ENCODE measurements around the gene NCAM1. TPM values are rescaled to one million over a fixed set of nuclear protein-coding genes. Genes with fewer than 3 reads are reported as not detected.

Gene NCAM1
- total and polyA plus RNA-seq, 2 experiments from 2014 or later = 0.76 to 1.6 TPM

GRCh38 chr11:112946866-112947265 is 14.4 kb upstream of the NCAM1 start:
- no peak overlapping the region for H3K27ac ChIP-seq (ENCODE audit: low read depth)
- no peaks in the 10 kb centered on the region for H3F3A ChIP-seq (replicated peaks; ENCODE audit: low read depth)
- no peaks in the 10 kb centered on the region for H3K27me3 ChIP-seq (ENCODE audit: insufficient read depth)
- Mint-ChIP-seq H3K4me3 (no peak overlapping the region), H3K27me3 (ENCODE audit: insufficient read depth, low read depth, poor library complexity) (no peaks in the 10 kb centered on the region), H3K36me3 (ENCODE audit: low read depth) (no peaks in the 10 kb centered on the region), H3K9me3 (no peaks in the 10 kb centered on the region), H3K27ac (no peak overlapping the region), H3K4me1 (peaks cover 11% of the 10 kb centered on the region)
- no peak overlapping the region for H3K4me2 ChIP-seq
- no peak overlapping the region; the same call in 1 of the 2 replicates for H2AFZ ChIP-seq
- ATAC-seq = no peak
- no peak for DNase-seq (ENCODE audit: low spot score)
- H3K4me1 ChIP-seq (ENCODE audit: insufficient read depth) = no peaks in the 10 kb centered on the region; the same call in 1 of the 2 replicates
- no peak overlapping the region for H3K4me3 ChIP-seq
- no peaks in the 10 kb centered on the region for H3K79me2 ChIP-seq (replicated peaks; ENCODE audit: insufficient read depth)
- H3K36me3 ChIP-seq (ENCODE audit: insufficient read depth) = no peaks in the 10 kb centered on the region
- H3K9me2 ChIP-seq (ENCODE audit: insufficient read depth) = peaks cover 6% of the 10 kb centered on the region; the same call in 1 of the 2 replicates
- TF ChIP-seq, protein P1, sequence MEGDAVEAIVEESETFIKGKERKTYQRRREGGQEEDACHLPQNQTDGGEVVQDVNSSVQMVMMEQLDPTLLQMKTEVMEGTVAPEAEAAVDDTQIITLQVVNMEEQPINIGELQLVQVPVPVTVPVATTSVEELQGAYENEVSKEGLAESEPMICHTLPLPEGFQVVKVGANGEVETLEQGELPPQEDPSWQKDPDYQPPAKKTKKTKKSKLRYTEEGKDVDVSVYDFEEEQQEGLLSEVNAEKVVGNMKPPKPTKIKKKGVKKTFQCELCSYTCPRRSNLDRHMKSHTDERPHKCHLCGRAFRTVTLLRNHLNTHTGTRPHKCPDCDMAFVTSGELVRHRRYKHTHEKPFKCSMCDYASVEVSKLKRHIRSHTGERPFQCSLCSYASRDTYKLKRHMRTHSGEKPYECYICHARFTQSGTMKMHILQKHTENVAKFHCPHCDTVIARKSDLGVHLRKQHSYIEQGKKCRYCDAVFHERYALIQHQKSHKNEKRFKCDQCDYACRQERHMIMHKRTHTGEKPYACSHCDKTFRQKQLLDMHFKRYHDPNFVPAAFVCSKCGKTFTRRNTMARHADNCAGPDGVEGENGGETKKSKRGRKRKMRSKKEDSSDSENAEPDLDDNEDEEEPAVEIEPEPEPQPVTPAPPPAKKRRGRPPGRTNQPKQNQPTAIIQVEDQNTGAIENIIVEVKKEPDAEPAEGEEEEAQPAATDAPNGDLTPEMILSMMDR (conservative IDR thresholded peaks at IDR 0.05; ENCODE audit: low read depth in 2 of 2) = no peak
- TF ChIP-seq STAT1 (IDR thresholded peaks at IDR 0.05; ENCODE audit: unreplicated experiment) (no peak), ZNF331 (CRISPR knock-in tag; IDR thresholded peaks at IDR 0.05; ENCODE audit: low read depth) (no peak), POLR2AphosphoS5 (IDR thresholded peaks at IDR 0.05; ENCODE audit: low read depth) (no peak), EZH2 (IDR thresholded peaks at IDR 0.05; ENCODE audit: low read depth, unreplicated experiment) (no peak), CREB1 (CRISPR knock-in tag; IDR thresholded peaks at IDR 0.05; ENCODE audit: low read depth) (no peak), ZNF114 (CRISPR knock-in tag; IDR thresholded peaks at IDR 0.05) (no peak)
- TF ChIP-seq, protein P2, sequence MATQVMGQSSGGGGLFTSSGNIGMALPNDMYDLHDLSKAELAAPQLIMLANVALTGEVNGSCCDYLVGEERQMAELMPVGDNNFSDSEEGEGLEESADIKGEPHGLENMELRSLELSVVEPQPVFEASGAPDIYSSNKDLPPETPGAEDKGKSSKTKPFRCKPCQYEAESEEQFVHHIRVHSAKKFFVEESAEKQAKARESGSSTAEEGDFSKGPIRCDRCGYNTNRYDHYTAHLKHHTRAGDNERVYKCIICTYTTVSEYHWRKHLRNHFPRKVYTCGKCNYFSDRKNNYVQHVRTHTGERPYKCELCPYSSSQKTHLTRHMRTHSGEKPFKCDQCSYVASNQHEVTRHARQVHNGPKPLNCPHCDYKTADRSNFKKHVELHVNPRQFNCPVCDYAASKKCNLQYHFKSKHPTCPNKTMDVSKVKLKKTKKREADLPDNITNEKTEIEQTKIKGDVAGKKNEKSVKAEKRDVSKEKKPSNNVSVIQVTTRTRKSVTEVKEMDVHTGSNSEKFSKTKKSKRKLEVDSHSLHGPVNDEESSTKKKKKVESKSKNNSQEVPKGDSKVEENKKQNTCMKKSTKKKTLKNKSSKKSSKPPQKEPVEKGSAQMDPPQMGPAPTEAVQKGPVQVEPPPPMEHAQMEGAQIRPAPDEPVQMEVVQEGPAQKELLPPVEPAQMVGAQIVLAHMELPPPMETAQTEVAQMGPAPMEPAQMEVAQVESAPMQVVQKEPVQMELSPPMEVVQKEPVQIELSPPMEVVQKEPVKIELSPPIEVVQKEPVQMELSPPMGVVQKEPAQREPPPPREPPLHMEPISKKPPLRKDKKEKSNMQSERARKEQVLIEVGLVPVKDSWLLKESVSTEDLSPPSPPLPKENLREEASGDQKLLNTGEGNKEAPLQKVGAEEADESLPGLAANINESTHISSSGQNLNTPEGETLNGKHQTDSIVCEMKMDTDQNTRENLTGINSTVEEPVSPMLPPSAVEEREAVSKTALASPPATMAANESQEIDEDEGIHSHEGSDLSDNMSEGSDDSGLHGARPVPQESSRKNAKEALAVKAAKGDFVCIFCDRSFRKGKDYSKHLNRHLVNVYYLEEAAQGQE (IDR thresholded peaks at IDR 0.05; ENCODE audit: unreplicated experiment) = no peak
- no peaks in the 10 kb centered on the region for H4K20me1 ChIP-seq (replicated peaks; ENCODE audit: insufficient read depth)

DNA sequence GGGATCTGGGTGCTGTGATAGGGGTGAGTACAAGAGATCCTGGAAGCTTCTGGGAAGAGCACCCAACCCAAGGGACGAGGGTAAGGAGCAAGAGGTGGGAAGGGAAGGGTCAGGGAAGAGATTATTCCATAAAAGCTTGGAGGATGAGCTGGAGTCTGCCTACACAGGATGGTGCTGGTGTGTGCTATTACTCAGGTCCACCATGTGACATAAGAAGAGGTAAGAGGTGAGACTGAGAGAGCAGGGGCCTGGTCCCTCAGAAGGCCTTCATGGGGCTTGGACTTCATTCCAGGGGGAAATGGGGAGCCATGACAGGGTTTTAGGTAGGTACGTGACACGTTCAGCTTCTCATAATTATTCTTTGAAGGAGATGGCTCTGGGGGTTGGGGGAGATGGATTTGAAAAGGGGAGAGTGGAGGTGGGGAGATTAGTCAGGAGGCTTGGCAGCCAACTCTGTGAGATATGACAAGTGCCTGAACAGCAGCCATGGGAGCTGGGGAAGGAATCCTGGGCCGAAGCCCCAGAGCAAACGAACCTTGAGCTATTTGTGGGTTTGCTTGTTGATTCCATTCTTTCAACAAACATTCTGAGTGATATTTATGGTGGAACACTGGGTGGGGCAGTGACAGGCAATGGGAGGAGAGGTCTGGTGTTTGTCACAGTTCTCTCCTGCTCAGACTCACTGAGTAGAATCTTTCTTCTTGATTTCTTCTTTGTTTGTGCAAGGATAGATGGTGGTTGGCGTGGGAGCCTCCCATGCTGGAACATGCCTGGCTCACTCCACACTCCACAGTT is 11.2 kb upstream of the NCAM1 start:
- Mint-ChIP-seq H3K4me3 (no peak overlapping the region), H3K27ac (no peak overlapping the region), H3K4me1 (peaks cover 8% of the 10 kb centered on the region), H3K27me3 (ENCODE audit: insufficient read depth, low read depth, poor library complexity) (no peaks in the 10 kb centered on the region), H3K9me3 (no peaks in the 10 kb centered on the region), H3K36me3 (ENCODE audit: low read depth) (no peaks in the 10 kb centered on the region)
- Histone ChIP-seq H3K79me2 (replicated peaks; ENCODE audit: insufficient read depth) (no peaks in the 10 kb centered on the region), H3K4me2 (no peak overlapping the region), H3K9me2 (ENCODE audit: insufficient read depth) (peaks cover 6% of the 10 kb centered on the region; the same call in 1 of the 2 replicates), H3K4me1 (ENCODE audit: insufficient read depth) (no peaks in the 10 kb centered on the region; the same call in 1 of the 2 replicates), H2AFZ (no peak overlapping the region), H3F3A (replicated peaks; ENCODE audit: low read depth) (no peaks in the 10 kb centered on the region), H4K20me1 (replicated peaks; ENCODE audit: insufficient read depth) (no peaks in the 10 kb centered on the region), H3K27me3 (ENCODE audit: insufficient read depth) (no peaks in the 10 kb centered on the region), H3K27ac (ENCODE audit: low read depth) (no peak overlapping the region), H3K4me3 (no peak overlapping the region), H3K36me3 (ENCODE audit: insufficient read depth) (no peaks in the 10 kb centered on the region)
- ATAC-seq (no peak), DNase-seq (ENCODE audit: low spot score) (no peak)
- TF ChIP-seq CREB1 (CRISPR knock-in tag; IDR thresholded peaks at IDR 0.05; ENCODE audit: low read depth) (no peak), JUNB (IDR thresholded peaks at IDR 0.05; ENCODE audit: unreplicated experiment) (no peak)
